Measurements from ENCODE around the gene PLCD1. TPM values are rescaled to one million over a fixed set of nuclear protein-coding genes. Genes with fewer than 3 reads are reported as not detected.

PLCD1 gene
- total RNA-seq, 1 experiment from 2014 or later: 27.1 TPM

DNA sequence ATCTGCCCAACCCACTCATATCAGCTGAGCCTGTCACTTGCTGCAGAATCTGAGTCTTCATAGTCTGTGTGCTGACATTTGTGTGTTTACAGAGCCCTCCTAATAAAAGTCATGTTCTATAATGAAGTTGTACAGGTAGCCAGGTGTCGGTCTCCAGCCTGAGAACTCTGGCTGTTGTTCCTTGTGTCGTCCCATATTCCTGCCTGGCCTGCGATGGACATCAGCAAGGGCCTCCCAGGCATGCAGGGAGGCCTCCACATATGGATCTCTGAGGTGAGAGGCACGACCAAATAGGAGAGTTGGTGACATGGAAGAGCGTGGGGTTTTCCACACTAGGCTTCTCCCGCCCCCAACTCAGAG lies 36.0 kb downstream of the PLCD1 start:
- no peaks in the 10 kb centered on the region; the same call in 1 of the 2 replicates for H3K27me3 ChIP-seq (ENCODE audit: insufficient read depth, low read length)
- H3K9me3 Mint-ChIP-seq: no peaks in the 10 kb centered on the region
- no CpG with 5 or more reads among the region's 6 CpGs for WGBS (ENCODE audit: extremely low coverage, insufficient read length, low lambda C conversion rate)
- no peaks in the 10 kb centered on the region for H3K23me2 ChIP-seq (ENCODE audit: insufficient read length, low read depth, low read length, poor library complexity, severe bottlenecking)
- no peaks in the 10 kb centered on the region for H3K79me2 ChIP-seq (ENCODE audit: insufficient read depth, low read length)
- no peaks in the 10 kb centered on the region; the same call in 1 of the 2 replicates for H3K4me1 ChIP-seq (ENCODE audit: insufficient read depth, low read length)
- H3K4me2 ChIP-seq (ENCODE audit: insufficient read depth, insufficient read length, low read length): no peak overlapping the region
- no peak overlapping the region for H3K9ac ChIP-seq (ENCODE audit: extremely low read depth, insufficient read length, low read length)
- no peak overlapping the region for H3T11ph ChIP-seq (ENCODE audit: low read length)
- no peak overlapping the region for H3K27ac Mint-ChIP-seq
- H2BK15ac ChIP-seq (ENCODE audit: low read depth, low read length): no peak overlapping the region
- H3K79me1 ChIP-seq (ENCODE audit: insufficient read depth, low read depth, low read length, poor library complexity, severe bottlenecking): no peaks in the 10 kb centered on the region
- peaks cover 19% of the 10 kb centered on the region for H3K27me3 Mint-ChIP-seq (ENCODE audit: low read depth)
- no peak overlapping the region for H2BK20ac ChIP-seq (ENCODE audit: low read depth, low read length, poor library complexity, severe bottlenecking)
- no peak overlapping the region for H2BK120ac ChIP-seq (ENCODE audit: low read depth, low read length, poor library complexity, severe bottlenecking)
- H2BK12ac ChIP-seq (ENCODE audit: insufficient read length, low read depth, low read length): no peak overlapping the region
- H4K8ac ChIP-seq (replicated peaks; ENCODE audit: insufficient read length, low read depth, low read length): no peak overlapping the region
- no peak for TF ChIP-seq CTCF (conservative IDR thresholded peaks at IDR 0.05)
- no peak overlapping the region for H3K23ac ChIP-seq (ENCODE audit: insufficient read length, low read depth, low read length)
- H4K91ac ChIP-seq (ENCODE audit: insufficient read length, low read depth, low read length): no peak overlapping the region
- peaks cover 17 to 43% of the 10 kb centered on the region in 2 experiments for H3K4me1 Mint-ChIP-seq
- H2BK5ac ChIP-seq (ENCODE audit: insufficient read length, low read length): no peak overlapping the region
- no peak overlapping the region for H4K5ac ChIP-seq (ENCODE audit: insufficient read length, low read depth, low read length)
- no peak overlapping the region for H2AK5ac ChIP-seq (ENCODE audit: insufficient read length, low read length)
- no peak for DNase-seq
- H3K36me3 Mint-ChIP-seq (ENCODE audit: insufficient read depth in 1 of 3, low read depth in 3 of 3): peaks cover 0 to 2% (median 0%) of the 10 kb centered on the region in 3 experiments; a peak in 1 of 7 replicates
- H3K56ac ChIP-seq (ENCODE audit: insufficient read length, low read depth, low read length): no peak overlapping the region
- H2AFZ ChIP-seq (ENCODE audit: low read length): no peak overlapping the region
- H3K14ac ChIP-seq (ENCODE audit: insufficient read depth, low read length): no peak overlapping the region
- H3K9me3 ChIP-seq (ENCODE audit: control insufficient read depth, low read depth, low read length): no peaks in the 10 kb centered on the region
- no peak overlapping the region for H3K27ac ChIP-seq (ENCODE audit: insufficient read length, low read depth, low read length)
- H3K4ac ChIP-seq (ENCODE audit: low read depth, low read length): no peak overlapping the region
- no peak overlapping the region for H3K18ac ChIP-seq (ENCODE audit: insufficient read length, low read depth, low read length)
- no peaks in the 10 kb centered on the region for H4K20me1 ChIP-seq (ENCODE audit: control insufficient read depth, insufficient read depth, insufficient read length)
- peak overlapping the region; percentile 82 to 86 for H3K4me3 Mint-ChIP-seq

All from H9 (cell line).